ENCODE results near the gene CACNA1I.

CACNA1I gene

DNA sequence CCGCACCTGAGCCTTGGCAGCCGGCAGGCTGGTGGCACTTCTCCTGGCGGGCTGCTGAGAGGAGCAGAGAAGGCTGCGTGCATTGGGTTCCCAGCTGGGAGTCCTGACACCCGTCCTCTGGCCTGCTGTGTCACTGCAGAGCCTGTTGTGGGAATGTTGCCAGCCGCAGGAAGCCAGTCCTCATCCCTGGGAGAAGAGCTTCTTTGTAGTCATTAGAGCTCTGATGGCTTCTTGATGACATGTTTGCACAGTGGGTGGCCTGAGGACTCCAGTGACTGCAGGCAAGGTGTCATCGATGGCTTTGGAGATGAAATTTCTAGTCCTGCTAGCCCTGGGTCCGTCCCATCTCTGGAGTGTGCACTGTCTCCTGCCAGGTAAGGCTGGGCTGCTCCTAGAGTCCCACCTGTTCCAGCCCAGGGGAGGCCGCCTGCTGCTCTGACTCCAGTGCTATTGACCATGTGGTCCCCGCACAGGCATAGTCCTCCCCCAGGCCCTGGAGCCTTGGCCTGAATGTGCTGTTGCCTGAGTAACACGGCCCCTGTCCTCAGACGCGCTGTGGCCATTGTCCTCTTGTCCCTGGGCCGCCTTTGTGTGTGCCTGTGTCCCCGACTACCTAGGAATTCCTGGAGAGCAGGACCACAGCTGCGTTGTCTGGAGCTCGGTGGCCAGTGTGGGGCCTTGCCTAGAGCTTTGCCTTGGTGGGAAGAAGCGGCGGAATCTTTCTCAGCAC is 129.2 kb downstream of the CACNA1I start:
- no peak for DNase-seq (ENCODE audit: low read depth)

DNA sequence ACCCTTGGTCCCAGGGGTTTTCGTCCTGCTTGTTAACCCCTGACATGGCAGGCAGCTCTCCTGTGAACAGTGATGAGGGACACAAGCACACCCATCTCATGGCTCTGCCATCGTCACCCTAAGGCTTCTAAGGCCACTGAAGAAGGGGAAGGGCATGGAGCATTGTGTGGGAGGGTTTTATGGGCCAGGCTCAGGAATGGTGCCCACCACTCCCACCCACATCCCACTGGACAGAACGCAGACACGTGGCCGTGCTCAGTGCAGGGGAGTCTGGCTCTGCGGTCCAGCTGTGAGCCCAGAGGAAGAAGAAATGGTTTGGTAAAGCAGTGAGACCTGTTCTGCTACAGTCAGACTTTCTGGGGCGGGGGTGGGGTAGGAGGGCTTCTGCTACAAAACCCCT is 130.0 kb downstream of the CACNA1I start:
- no peak for DNase-seq (ENCODE audit: low read depth)

DNA sequence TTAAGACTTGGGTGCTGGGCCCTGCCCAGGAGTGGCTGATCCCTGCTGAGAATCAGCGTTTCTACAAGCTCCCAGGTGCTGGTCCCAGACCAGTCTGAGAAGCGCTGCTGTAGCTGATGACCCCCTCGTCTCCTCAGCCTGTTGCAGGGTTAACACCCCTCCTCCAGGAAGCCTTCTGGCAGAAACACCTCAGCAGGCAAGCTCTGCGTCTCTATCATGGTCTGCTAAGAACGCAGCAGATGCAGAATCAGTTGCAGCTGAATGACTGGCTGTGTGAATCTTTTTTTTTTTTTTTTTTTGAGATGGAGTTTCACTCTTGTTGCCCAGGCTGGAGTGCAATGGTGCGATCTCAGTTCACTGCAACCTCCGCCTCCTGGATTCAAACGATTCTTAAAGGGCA is 132.5 kb downstream of the CACNA1I start:
- no peak for DNase-seq (ENCODE audit: low read depth)

DNA sequence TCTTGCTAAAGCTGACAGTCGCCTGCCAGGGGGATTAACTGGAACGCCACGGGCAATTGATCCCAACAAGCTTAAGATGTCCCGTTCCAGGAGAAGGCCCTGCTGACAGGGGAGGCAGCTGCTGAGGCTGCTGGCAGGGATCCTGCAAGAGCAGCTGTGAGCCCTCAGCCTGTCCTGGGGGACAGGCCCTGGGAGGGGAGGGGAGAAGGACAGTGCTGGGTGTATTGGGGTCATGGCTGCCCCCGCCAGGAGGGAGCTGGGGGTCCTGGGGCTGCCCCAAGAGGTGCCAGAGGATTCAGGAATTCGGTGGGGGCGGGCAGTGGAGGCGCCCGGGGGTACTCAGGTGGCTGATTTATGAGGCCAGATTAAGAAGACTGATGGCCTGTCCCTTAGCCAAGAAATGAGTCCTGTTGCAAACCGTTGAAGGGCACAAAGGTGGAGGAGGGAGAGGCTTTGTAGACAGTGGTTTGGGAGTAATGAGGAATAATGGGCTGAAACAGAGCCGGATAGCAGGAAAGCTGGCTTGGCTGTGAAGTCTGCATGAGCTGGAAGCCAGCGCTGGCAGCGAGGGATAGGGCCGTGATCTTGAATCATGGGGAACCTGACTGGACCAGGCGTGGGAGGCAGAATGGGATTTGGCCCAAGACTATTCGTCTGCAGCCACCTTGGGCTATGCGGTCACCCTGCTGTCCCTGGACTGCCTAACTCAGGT is 133.5 kb downstream of the CACNA1I start:
- DNase-seq (ENCODE audit: low read depth), result no peak

DNA sequence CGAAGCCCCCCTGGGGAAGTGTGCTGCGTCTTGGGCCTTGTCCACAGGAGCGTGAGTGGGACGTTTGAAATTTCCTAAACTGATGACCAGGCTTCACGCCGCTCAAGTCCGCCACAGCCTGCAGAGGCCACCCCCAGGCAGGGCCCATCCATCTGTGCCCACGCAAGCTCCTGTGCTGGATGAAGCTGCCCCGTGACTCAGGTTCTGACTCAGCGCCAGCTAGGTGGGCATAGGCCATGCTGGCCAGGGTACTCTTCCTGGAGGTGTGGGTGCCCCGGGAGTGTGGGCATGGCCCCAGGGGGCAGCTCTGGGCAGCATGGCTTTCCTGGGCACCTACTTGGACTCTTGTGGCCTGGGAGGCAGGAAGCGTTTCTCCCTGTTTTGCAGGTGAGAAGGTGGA is 134.8 kb downstream of the CACNA1I start:
- no peak for DNase-seq (ENCODE audit: low read depth)

DNA sequence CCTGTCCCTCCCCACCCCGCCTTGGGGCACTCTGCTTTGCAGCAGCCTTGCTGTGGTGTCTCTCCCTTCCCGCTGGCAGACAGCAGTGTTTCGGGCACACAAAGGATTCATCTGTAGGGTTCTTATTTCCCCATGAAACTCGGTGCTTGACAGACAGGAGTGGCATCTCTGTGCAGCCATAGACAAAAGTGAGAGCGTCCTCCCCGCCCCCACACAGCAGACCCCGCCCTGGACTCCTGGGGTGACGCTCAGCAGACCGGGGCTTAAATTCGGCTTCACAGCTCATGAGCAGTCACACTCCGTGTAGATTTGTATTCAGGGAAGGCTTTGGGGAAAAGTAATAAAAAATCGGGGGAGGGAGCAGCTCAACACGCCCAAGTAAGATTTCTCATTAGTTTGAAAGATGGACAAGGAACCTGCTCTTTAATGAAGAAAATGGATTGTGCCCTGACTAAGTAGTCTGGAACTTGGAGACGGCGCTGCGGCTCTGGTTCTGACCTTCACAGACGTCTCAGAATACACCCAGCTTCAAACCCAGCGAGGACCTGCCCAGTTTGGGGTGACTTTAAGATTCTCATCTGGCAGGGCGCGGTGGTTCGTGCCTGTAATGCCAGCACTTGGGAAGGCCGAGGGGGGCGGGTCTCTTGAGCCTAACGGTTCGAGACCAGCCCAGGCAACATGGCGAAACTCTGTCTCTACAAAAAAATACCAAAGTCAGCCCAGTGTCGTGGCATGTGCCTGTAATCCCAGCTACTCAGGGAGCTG is 136.0 kb downstream of the CACNA1I start:
- no peak for DNase-seq (ENCODE audit: low read depth)

DNA sequence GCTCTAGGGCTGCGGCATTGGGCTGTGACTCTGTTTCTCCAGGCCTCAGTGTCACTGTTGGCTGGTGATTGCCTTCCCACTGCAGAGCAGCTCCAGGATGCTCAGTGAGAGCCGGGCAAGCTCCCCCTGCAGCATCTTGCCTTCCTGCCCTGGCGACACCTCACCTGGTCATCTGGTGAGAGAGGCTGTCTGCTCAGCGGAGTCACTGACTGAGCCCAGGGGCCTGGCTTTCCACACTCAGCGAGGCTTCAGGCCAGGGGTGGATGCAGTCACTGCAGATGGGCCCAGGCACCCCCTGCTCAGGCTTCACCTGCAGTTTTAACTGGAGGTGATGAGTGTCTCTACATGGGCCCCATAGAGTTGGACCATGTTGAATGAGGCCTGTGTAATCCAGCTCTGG is 136.8 kb downstream of the CACNA1I start:
- no peak for DNase-seq (ENCODE audit: low read depth)

DNA sequence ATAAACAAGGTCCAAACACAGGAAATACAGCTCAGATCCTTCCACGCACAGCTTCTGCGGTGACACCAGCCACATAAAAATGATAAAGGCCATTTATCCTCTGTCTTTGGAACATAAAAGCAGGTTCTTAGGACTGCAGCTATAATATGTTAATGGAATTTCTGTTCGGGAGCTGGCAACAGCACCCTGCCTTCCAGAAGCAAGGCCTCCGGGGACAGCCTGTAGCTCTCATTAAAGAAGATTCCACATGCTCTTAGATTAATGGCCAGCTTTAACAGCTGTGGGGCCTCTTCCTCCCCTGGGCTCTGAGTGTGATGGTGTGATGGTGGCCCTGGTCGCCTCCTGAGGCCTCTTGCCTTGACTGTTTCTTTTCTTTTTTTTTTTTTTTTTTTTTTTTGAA is 137.3 kb downstream of the CACNA1I start:
- no peak for DNase-seq (ENCODE audit: low read depth)

DNA sequence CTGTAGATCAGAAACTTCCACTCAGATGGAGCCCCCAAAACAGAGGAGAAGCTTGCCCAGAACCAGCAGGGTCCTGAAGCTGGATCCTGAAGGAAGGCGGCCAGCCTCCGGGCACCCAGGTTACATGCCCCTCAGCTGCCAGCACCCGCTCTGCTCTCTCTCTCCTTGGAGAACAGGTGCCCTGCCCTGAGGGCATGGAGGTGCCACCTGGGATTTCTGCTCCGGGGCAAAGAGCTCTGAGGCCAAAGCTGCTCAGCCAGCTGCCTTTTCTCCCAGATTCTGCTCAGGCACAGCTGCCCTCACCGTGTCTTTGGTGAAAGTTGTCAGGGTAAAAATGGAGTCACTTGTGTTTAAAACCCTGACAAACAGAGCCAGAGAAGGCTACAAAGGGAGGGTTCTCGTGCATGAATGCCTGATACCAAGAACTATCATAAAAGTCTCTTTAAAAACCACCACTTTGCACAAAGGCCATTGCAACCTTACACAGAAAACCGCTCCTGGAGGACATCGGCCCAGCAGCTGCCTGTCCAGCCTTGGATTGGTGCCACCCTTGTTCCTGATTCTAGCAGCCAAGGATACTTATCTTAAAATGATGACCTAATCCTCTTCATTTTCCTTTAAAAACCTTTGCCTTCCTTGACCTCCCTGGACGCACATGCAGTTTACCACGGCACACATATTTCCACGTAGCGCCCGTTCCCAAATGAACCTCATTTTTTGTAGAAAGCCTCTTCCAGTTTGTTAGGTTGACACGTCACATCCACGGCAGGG is 140.0 kb downstream of the CACNA1I start:
- no peak for DNase-seq (ENCODE audit: low read depth)

DNA sequence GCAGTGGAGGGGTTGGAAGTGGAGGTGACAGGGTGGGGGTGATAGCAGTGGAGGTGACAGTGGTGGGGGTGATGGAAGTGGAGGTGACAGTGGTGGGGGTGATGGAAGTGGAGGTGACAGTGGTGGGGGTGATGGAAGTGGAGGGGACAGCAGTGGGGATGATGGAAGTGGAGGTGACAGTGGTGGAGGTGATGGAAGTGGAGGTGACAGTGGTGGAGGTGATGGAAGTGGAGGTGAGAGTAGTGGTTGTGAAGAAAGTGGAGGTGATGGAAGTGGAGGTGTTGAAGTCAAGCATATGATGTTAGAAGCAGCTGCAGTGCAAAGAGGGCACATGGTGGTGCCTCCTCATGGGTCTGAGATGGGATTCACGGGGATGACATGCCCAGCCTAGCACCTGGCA is 141.5 kb downstream of the CACNA1I start:
- no peak for DNase-seq (ENCODE audit: low read depth)

DNA sequence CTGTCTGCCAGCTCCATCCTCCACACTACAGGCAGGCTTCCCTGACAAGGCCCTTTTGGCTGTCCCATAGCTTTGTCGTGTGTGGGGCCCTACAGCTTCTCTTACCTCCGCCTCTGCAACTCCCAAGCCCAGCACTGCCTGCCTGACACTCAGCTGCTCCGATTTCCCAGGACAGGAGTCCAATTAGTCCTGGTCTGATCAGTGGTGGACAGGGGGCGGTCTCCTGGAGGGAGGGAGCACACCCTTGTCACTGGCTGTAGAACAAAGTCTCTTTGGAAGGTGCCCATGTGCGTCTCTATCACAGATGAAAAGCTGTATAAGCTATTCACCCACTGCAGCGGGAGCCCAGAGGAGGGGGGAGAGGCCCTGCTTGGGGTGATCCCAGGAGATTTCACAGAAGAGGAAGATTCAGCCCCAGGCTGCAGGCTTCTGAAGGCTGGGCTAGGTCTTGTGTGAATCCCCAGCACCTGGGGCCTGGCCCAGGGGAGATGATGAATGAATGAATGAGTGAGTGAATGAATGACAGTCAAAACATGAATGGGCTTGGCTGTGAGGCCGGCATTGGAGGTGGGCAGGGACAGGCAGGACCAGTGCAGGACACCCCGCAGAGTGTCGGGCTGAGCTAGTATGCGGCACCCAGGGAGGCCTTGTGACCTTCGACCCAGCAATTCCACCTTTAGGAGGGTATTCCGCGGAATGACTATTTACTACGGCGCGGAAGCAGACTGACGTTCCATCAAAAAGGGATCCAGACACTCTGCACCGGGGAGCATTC is 142.4 kb downstream of the CACNA1I start:
- no peak for DNase-seq (ENCODE audit: low read depth)

DNA sequence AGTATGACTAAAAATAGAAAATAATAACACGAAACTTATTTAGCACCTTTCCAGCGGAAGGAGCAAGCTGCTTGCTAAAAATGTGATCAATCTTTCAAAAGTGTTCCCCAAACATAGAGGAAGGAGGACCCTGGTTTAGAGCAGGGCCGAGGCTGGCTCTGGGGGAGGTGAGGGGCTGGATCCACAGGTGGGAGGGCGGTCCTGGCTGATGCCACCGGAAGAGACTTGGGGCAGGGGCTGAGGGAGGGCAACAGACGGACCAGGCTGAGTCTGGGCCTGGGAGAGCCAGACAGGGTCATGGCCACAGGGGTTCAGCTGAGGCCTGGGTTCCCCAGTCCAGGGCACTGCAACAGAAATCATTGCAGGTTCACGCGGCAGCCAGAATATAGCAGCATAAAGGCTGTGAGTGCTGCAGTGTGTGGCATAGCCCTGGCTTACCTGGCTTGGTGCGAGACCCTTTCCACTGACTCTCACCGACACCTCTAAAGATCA is 143.3 kb downstream of the CACNA1I start:
- DNase-seq (ENCODE audit: low read depth), result no peak

DNA sequence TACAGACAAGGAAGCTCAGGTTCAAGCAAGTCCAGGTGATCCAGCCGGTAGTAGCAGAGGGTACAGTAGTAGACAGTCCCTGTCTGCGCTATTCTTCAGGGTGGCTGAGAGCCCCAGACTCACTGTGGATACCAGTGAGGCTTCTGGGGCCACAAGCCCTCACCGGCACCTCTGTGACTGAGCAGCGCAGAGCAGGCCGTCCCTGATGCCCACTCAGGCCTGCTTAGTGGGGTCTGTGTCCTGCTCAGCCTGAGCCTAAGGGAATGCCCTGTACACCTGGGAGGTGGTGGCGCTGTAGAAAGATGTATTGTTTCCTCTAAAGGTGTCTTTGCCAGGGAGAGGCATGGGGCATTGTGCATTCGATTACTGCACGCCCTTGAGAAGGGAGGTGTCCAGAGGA is 143.8 kb downstream of the CACNA1I start:
- no peak for DNase-seq (ENCODE audit: low read depth)

DNA sequence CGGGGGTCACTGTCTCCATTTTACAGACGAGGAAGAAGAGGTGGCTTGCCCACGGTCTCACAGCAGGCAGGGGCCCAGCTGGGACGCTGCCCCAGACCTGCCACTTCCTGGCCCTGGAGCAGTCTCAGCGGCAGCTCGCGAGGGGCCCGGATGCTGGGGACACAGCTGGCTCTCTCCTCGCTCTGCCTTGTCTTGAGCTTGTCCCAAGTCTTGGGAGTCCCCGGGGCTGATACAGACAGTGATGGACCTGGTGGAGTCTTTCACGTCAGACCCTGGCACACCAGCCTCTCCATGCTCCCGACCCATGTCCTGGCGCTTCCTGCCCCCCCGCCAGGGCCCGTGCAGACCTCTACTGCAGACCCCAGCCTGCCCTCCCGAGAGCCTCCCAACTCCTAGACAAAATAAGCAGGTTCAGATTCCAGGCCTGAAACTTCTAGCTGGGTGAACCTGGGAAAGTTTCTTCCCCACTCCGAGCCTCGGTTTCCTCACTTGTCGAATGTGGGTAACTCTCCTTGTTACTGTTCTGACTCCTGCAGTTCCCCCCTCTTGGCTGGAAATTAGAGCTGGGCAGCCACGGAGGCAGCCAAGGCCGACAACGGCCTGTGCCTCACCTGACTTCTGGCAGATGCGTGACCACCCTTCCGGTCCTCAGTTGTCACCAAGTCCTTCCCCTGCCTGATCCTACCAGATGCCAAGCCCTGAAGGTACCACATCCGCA is 145.4 kb downstream of the CACNA1I start:
- no peak for DNase-seq (ENCODE audit: low read depth)

DNA sequence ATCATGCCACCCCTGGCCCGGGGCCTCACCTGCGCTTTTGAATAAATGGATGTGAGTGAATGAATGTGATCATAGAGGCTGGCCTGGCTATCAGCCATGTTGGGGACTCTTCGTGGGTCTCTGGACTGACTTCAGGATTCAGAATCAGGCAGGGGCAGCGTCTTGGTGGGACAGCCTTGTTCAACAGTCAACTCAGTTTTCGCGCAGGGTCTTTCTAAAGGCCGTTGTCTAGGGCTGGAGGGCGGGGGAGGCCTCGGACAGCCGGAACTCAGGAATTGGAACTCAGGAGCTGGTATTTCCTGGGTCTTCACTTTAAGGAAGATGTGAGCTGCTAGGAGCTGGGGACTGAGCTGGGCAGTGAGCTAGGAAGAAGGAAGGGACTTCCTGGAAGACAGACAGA is 146.0 kb downstream of the CACNA1I start:
- no peak for DNase-seq (ENCODE audit: low read depth)

DNA sequence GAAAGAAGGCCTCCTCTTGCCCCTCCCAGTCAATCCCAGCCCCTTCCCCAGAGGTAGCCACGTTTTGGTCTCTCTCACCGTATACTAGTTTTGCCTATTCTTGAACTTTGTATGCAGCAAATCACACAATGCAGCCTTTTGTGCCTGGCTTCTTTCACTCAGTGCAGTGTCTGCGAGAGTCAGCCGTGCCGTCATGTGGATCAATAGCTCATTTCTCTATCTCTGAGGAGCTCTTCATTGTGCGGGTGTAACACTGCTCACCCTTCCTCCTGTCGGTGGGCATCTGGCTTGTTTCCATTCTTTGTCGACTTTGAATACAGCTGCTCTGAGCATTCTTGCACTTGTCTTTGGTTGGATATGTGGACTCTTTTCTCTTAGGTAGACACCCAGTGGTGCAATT is 146.5 kb downstream of the CACNA1I start:
- no peak for DNase-seq (ENCODE audit: low read depth)

DNA sequence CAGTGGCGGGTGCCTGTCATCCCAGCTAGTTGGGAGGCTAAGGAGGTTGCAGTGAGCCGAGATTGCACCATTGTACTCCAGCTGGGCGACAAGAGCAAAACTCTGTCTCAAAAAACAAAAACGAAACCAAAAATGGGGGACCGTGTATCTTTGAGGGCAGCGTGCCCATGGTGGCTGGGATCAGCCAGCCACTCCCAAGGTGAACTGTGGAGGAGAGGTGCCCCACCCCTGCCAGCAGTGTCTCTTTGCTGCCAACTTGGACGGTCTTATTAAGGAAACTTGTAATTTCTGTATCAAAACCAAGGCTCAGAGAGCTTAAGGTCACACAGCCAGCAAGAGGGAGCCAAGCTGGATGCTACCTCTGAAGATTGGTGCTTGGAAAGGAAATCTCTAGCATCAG is 147.7 kb downstream of the CACNA1I start:
- DNase-seq (ENCODE audit: low read depth), result no peak

DNA sequence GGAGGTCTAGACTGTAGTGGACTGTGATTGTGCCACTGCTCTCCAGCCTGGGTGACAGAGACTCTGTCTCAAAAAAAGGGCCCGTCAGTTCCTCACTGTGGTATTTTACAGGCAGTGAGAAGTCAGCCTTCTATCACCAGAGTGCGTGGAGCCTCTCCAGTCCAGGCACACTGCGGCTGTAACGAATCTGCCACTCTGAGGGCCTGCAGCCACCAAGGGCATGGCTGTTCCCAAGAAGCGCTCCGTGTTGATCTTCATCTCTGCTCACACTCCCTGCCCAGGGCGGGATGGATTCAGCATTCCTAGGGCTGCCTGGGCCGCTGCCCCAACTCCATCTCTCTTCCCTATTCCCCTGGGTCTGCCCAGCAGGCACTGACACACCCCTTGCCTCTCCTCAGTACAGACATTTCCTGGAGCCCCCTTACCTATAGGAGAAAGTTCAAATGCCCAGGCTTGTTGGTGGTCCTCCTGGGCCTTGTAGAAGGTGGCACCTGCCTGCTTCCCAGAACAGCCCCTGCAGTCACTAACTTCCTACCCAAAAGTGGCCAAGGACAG is 148.4 kb downstream of the CACNA1I start:
- DNase-seq (ENCODE audit: low read depth), result no peak

DNA sequence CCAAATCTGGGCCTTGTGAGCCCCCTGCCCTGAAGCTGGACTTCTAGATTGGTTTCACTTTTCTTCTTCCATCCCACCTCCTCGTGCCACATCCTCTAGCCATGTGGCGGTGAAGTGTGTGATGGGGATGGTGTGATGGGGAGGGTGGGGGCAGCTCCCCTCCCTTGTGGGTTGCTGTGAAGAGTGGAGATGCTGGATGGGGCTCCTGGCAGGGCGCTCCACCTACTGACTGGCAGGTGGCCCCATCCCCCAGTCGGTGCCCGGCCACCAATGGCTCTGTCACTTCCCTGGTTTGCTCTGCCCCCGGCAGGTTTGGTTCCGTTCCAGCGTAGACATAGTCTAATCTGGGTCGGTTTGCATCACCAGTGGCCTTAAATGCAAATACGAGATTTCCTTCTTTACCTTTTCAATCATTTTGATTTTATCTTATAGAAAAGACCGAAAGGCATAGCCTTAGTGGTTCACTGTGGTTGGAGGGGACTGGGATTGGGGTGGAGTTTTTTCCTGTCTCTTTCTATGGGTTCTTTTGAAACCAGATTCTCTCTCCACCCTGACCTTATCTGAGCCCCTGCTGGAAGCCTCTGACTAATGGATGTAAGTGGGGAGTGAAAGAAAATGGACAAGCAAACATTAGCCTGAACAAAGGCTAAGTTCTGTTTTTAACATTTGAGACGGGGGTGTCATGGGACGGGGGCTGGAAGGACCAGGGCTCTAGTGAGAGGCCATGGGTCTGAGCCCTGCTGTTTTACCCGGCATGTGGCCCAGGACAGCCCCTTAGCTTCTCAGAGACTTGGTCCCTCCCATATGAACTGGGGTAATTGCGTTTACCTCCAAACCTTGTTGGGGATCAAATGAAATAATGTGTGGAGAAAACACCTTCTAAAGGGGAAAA is 149.3 kb downstream of the CACNA1I start:
- no peak for DNase-seq (ENCODE audit: low read depth)

Measured in GM04503 (cell line).